ENCODE data around the gene CFLAR. TPM values are rescaled to one million over a fixed set of nuclear protein-coding genes. Genes with fewer than 3 reads are reported as not detected.

The CFLAR gene
- total and polyA plus RNA-seq, 12 donors, result 91.5 to 257 (median 203) TPM

DNA sequence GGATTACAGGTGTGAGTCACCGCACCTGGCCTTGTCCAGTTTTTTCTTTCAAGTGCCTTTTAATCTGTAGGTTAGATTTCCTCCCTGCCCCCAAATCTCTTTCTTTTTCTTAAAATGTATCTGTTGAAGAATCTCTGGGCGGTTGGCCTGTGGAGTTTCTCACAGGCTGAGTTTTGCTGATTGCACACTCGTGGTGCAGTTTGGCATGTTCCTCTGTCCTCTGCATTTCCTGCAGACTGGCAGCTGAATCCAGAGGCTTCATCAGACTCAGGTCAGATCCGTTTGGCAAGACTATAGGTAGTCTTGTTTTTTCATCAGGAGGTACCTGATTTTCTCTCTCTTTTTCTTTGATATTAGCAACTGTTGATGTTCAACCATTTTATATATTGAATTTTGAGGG, 72.5 kb downstream of the CFLAR start:
- no peak for DNase-seq
- Histone ChIP-seq H3K36me3 (peaks cover 0 to 60% (median 13%) of the 10 kb centered on the region in 9 donors), H3K4me1 (peaks cover 0 to 77% (median 46%) of the 10 kb centered on the region in 9 donors), H3K27me3 (no peaks in the 10 kb centered on the region), H3K27ac (peak overlapping the region in 1 of 10 donors; percentile 72), H3K9me3 (peaks cover 0 to 4% (median 0%) of the 10 kb centered on the region in 11 donors), H3K4me3 (no peak overlapping the region)
- 84 to 88% methylated on average over 4 of the region's 4 CpGs for WGBS, 2 donors
- TF ChIP-seq, protein P1, sequence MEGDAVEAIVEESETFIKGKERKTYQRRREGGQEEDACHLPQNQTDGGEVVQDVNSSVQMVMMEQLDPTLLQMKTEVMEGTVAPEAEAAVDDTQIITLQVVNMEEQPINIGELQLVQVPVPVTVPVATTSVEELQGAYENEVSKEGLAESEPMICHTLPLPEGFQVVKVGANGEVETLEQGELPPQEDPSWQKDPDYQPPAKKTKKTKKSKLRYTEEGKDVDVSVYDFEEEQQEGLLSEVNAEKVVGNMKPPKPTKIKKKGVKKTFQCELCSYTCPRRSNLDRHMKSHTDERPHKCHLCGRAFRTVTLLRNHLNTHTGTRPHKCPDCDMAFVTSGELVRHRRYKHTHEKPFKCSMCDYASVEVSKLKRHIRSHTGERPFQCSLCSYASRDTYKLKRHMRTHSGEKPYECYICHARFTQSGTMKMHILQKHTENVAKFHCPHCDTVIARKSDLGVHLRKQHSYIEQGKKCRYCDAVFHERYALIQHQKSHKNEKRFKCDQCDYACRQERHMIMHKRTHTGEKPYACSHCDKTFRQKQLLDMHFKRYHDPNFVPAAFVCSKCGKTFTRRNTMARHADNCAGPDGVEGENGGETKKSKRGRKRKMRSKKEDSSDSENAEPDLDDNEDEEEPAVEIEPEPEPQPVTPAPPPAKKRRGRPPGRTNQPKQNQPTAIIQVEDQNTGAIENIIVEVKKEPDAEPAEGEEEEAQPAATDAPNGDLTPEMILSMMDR (IDR thresholded peaks at IDR 0.05), result no peak
- no peak for ATAC-seq
- intact Hi-C loops (cut with DNase I), result loop anchor here in 2 of 10 donors (5.0 kb wide), 2 partner anchors 34 to 44 kb away; no protein-coding TSS in a partner anchor

DNA sequence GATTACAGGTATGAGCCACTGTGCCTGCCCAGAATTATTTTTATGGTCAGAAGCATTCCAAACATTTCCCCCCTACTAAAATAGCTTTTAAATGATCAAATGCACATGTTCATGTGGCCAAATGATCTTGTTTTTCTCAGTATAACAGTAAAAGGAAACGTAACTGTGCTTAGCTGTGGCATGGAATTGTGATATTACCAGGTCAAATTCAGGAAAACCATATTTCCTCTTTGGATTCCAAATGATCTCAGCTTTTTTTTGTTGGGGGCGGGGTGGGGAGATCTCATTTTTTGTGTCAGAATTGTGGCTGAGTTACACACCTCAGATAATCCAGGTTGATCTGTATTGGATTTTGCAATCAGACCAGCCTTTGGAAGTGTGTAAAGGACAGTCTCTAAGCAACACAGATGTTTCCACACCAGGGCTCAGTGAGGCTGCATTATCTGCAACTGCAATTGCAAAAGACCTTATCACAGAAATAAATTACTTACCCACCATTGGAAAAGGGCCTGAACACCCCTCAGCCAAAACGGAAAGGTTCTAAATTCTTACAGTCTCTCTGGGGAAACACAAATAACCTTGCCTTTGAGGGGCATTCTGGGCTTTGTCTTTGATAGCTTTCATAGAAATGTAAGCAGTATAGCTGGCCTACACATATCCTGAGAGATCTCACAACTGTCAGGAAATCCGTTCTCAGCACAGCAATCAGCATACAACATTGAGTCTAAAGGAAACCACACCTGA, 75.3 kb downstream of the CFLAR start:
- peak; percentile 83 to 93 (median 90) for ATAC-seq
- peaks cover 0 to 4% (median 0%) of the 10 kb centered on the region in 11 donors for H3K9me3 ChIP-seq
- no peaks in the 10 kb centered on the region for H3K27me3 ChIP-seq
- TF ChIP-seq, protein P1 (IDR thresholded peaks at IDR 0.05), result no peak
- peak overlapping the region in 9 of 10 donors; percentile 47 to 79 (median 72) for H3K27ac ChIP-seq
- peak in 1 of 2 donors; percentile 48 for DNase-seq
- intact Hi-C loops (cut with DNase I), result loop anchor here in 1 of 10 donors (1.0 kb wide), 1 partner anchor 9 kb away; no protein-coding TSS in a partner anchor
- 42 to 50% methylated on average over 4 of the region's 4 CpGs for WGBS, 2 donors
- H3K4me1 ChIP-seq, result peaks cover 0 to 91% (median 40%) of the 10 kb centered on the region in 9 donors
- peak overlapping the region in 1 of 10 donors; percentile 2 for H3K4me3 ChIP-seq
- peaks cover 0 to 76% (median 14%) of the 10 kb centered on the region in 9 donors for H3K36me3 ChIP-seq

DNA sequence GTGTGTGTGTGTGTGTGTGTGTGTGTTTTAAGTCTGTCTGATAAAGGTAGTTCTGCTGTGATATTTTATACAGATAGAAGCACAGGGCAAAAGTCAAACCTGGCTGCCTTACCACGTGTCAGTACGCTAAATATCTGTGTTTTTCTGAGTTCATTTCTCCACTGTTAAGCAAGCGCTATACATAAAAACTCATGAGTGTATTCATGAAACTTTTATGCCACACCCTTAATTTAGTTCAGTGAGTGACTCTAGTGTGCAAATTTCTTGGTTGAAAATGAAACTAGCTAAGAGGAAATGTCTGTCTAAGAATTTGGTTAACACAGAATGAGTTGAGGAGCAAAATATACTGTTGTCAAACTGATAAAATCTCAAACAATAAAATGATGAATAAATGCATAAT, 78.1 kb downstream of the CFLAR start:
- peak overlapping the region in 5 of 10 donors; percentile 6 to 79 (median 54) for H3K27ac ChIP-seq

DNA sequence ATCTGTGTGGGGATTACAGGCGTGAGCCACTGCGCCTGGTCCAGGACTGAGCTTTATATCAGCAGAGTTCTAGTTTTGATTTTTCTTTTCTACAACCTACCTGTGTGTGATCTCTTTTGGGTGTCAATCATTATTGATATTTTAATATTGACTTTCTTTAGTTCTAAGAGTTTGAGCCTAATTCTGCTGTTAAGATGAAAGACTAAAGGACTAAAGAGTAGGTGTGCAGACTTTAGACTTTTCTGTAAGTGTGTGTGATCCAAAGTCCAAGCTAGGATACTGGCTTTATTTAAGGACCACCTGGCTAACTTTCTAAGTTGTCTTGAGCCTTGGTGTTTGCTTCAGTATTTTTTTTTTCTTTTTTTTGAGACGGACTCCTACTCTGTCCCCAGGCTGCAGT, 79.4 kb downstream of the CFLAR start:
- ATAC-seq, result no peak
- peaks cover 0 to 73% (median 0%) of the 10 kb centered on the region in 9 donors for H3K36me3 ChIP-seq

More for the DNA sequence above, 78.1 kb downstream of the CFLAR start:
- ATAC-seq (no peak), DNase-seq (no peak)
- WGBS, 2 donors, result 62 to 76% methylated on average over 3 of the region's 3 CpGs
- no peak overlapping the region for H3K4me3 ChIP-seq
- H3K4me1 ChIP-seq, result peaks cover 0 to 81% (median 43%) of the 10 kb centered on the region in 9 donors
- H3K9me3 ChIP-seq, result no peaks in the 10 kb centered on the region
- intact Hi-C loops (cut with DNase I), result no loop called here
- no peaks in the 10 kb centered on the region for H3K27me3 ChIP-seq
- H3K36me3 ChIP-seq, result peaks cover 0 to 72% (median 0%) of the 10 kb centered on the region in 9 donors
- TF ChIP-seq, protein P1 (IDR thresholded peaks at IDR 0.05), result no peak

More for the DNA sequence above, 79.4 kb downstream of the CFLAR start:
- Histone ChIP-seq H3K9me3 (no peaks in the 10 kb centered on the region), H3K27ac (peak overlapping the region in 1 of 10 donors; percentile 72), H3K4me1 (peaks cover 0 to 72% (median 41%) of the 10 kb centered on the region in 9 donors), H3K4me3 (no peak overlapping the region), H3K27me3 (no peaks in the 10 kb centered on the region)
- intact Hi-C loops (cut with DNase I), result no loop called here
- no peak for DNase-seq
- WGBS, 2 donors, result 68 to 77% methylated on average over 3 of the region's 3 CpGs
- TF ChIP-seq, protein P1 (IDR thresholded peaks at IDR 0.05), result no peak

Measured in heart right ventricle (tissue), 16 donors.